ENCODE results near the gene ANKRD39. TPM values are rescaled to one million over a fixed set of nuclear protein-coding genes. Genes with fewer than 3 reads are reported as not detected.

ANKRD39 gene
- total and polyA plus RNA-seq, 2 donors (not counting 1 experiment from before 2014, with no cell fraction given): 14.8 to 19.3 TPM

DNA sequence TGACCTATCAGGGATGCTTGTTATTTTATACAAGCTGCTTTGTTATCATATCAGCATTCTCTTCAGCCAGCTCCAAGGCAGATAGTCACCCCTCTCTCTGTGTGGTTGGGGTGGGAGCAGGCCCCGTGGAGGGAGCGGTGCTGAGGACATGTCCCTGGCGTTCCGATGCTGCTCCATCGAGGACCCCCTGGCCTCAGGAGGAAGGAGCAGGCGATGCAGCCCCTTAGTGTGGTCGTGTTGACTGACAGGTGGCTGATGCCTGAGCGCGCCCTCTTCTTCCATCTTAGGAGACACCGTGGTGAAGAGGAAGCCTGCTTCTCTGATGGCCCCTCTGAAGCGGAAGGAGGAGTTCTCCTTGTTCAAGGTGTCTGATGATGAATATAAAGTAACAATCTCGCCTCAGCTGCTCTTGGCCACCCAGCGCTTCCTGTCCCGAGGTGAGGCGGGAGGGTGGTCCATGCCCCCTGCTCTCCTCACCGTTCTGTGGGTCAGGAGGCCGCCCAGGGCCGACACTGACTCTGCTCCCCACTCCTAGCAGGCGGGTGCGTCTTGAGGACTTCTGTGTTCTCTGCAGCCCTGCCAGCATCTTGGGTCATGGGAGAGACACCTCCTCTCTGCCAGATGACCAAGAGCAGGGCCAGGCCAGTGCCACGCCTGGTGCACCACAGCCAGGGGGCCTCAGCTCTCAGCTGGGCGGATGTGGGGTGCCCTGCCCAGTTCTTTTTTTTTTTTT lies 31.1 kb downstream of the ANKRD39 start:
- peaks cover 44% of the 10 kb centered on the region for H4K20me1 ChIP-seq (ENCODE audit: control insufficient read depth, insufficient read depth, low read length, poor library complexity, severe bottlenecking)
- no peaks in the 10 kb centered on the region for H3K27me3 ChIP-seq (replicated peaks in 1 of 4; ENCODE audit: control extremely low read depth in 1 of 4, control insufficient read depth in 3 of 4, insufficient read depth in 4 of 4, low read length in 3 of 4)
- TF ChIP-seq EZH2 (IDR thresholded peaks at IDR 0.05; ENCODE audit: borderline replicate concordance, insufficient read depth, low read depth, low read length, poor library complexity, severe bottlenecking): no peak
- TF ChIP-seq, protein P1, sequence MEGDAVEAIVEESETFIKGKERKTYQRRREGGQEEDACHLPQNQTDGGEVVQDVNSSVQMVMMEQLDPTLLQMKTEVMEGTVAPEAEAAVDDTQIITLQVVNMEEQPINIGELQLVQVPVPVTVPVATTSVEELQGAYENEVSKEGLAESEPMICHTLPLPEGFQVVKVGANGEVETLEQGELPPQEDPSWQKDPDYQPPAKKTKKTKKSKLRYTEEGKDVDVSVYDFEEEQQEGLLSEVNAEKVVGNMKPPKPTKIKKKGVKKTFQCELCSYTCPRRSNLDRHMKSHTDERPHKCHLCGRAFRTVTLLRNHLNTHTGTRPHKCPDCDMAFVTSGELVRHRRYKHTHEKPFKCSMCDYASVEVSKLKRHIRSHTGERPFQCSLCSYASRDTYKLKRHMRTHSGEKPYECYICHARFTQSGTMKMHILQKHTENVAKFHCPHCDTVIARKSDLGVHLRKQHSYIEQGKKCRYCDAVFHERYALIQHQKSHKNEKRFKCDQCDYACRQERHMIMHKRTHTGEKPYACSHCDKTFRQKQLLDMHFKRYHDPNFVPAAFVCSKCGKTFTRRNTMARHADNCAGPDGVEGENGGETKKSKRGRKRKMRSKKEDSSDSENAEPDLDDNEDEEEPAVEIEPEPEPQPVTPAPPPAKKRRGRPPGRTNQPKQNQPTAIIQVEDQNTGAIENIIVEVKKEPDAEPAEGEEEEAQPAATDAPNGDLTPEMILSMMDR (IDR thresholded peaks at IDR 0.05): no peak
- Mint-ChIP-seq H3K4me1 (peaks cover 5% of the 10 kb centered on the region), H3K9me3 (ENCODE audit: insufficient read depth) (no peaks in the 10 kb centered on the region), H3K4me3 (no peak overlapping the region), H3K27ac (no peak overlapping the region), H3K27me3 (no peaks in the 10 kb centered on the region)
- no peak overlapping the region for H3K4me3 ChIP-seq (ENCODE audit: control extremely low read depth in 1 of 5, extremely low read depth in 1 of 5, insufficient read depth in 1 of 5, low read depth in 2 of 5, low read length in 4 of 5)
- ChIA-PET CTCF (interaction anchor here (1.2 kb wide), 1 partner anchor 17 kb away, joined by 4 read pairs; no protein-coding TSS in a partner anchor), POLR2A (interaction anchor here (0.7 kb wide), 1 partner anchor 11 kb away, joined by 6 read pairs; the partner anchor contains the start of gene CNNM3)
- H3K36me3 ChIP-seq (replicated peaks in 1 of 2; ENCODE audit: control extremely low read depth in 1 of 2, control insufficient read depth in 1 of 2, extremely low read depth in 1 of 2, insufficient read depth in 2 of 2, low read length in 1 of 2): peaks cover 0 to 84% of the 10 kb centered on the region in 2 experiments
- H3K9me3 ChIP-seq (ENCODE audit: control extremely low read depth in 1 of 3, control insufficient read depth in 2 of 3, insufficient read depth in 1 of 3, low read length in 2 of 3): no peaks in the 10 kb centered on the region
- H3K4me1 ChIP-seq (ENCODE audit: control insufficient read depth in 2 of 2, insufficient read depth in 2 of 2, low read length in 2 of 2): no peaks in the 10 kb centered on the region
- DNase-seq (no peak), ATAC-seq (ENCODE audit: low read depth) (no peak)
- H3K9ac ChIP-seq (ENCODE audit: low read length): no peak overlapping the region
- peaks cover 17% of the 10 kb centered on the region for H3K79me2 ChIP-seq (ENCODE audit: control insufficient read depth, insufficient read depth, low read length)
- WGBS (ENCODE audit: insufficient coverage): 94% methylated on average over 18 of the region's 22 CpGs
- H3K4me2 ChIP-seq (replicated peaks; ENCODE audit: low read depth, low read length, poor library complexity, severe bottlenecking): no peak overlapping the region
- intact Hi-C loops (cut with micrococcal nuclease): no loop called here
- H3K27ac ChIP-seq (ENCODE audit: low read length in 2 of 2): no peak overlapping the region
- H2AFZ ChIP-seq (ENCODE audit: insufficient read depth, low read depth, low read length, poor library complexity, severe bottlenecking): no peak overlapping the region

DNA sequence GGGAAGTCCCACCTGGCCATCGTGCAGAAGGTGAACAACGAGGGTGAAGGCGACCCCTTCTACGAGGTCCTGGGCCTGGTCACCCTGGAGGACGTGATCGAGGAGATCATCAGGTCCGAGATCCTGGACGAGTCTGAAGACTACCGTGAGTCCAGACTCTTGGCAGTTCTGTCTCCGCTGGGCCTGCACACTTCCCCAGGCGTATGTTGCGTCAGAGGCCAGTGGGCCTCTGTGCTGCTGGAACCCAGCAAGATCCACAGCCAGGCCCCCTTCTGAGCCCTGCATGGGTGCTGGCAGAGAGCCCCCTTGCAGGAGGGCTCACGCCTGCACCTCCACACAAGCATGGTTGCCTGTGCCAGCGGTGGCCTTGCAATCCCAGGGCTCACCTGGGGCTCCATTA lies 32.8 kb downstream of the ANKRD39 start:
- ATAC-seq (ENCODE audit: low read depth) (no peak), DNase-seq (no peak)
- ChIA-PET CTCF (interaction anchor here (0.6 kb wide), 1 partner anchor 350 kb away, joined by 3 read pairs; no protein-coding TSS in a partner anchor), POLR2A (no interaction called here)
- Mint-ChIP-seq H3K27me3 (no peaks in the 10 kb centered on the region), H3K4me1 (peaks cover 21% of the 10 kb centered on the region), H3K4me3 (no peak overlapping the region), H3K9me3 (ENCODE audit: insufficient read depth) (no peaks in the 10 kb centered on the region), H3K27ac (peak overlapping the region; percentile 41)
- 97% methylated on average over 14 of the region's 14 CpGs for WGBS (ENCODE audit: insufficient coverage)
- Histone ChIP-seq H3K9me3 (ENCODE audit: control extremely low read depth in 1 of 3, control insufficient read depth in 2 of 3, insufficient read depth in 1 of 3, low read length in 2 of 3) (no peaks in the 10 kb centered on the region), H3K9ac (ENCODE audit: low read length) (no peak overlapping the region), H3K27me3 (replicated peaks in 1 of 4; ENCODE audit: control extremely low read depth in 1 of 4, control insufficient read depth in 3 of 4, insufficient read depth in 4 of 4, low read length in 3 of 4) (no peaks in the 10 kb centered on the region), H3K4me3 (ENCODE audit: control extremely low read depth in 1 of 5, extremely low read depth in 1 of 5, insufficient read depth in 1 of 5, low read depth in 2 of 5, low read length in 4 of 5) (no peak overlapping the region), H3K79me2 (ENCODE audit: control insufficient read depth, insufficient read depth, low read length) (peaks cover 34% of the 10 kb centered on the region), H3K27ac (ENCODE audit: low read length in 2 of 2) (no peak overlapping the region), H3K4me1 (ENCODE audit: control insufficient read depth in 2 of 2, insufficient read depth in 2 of 2, low read length in 2 of 2) (peaks cover 0 to 2% of the 10 kb centered on the region in 2 donors), H4K20me1 (ENCODE audit: control insufficient read depth, insufficient read depth, low read length, poor library complexity, severe bottlenecking) (peaks cover 60% of the 10 kb centered on the region), H3K36me3 (replicated peaks in 1 of 2; ENCODE audit: control extremely low read depth in 1 of 2, control insufficient read depth in 1 of 2, extremely low read depth in 1 of 2, insufficient read depth in 2 of 2, low read length in 1 of 2) (peaks cover 0 to 67% of the 10 kb centered on the region in 2 experiments), H3K4me2 (replicated peaks; ENCODE audit: low read depth, low read length, poor library complexity, severe bottlenecking) (no peak overlapping the region), H2AFZ (ENCODE audit: insufficient read depth, low read depth, low read length, poor library complexity, severe bottlenecking) (no peak overlapping the region)
- TF ChIP-seq, protein P1 (IDR thresholded peaks at IDR 0.05): no peak
- no peak for TF ChIP-seq EZH2 (IDR thresholded peaks at IDR 0.05; ENCODE audit: borderline replicate concordance, insufficient read depth, low read depth, low read length, poor library complexity, severe bottlenecking)
- intact Hi-C loops (cut with micrococcal nuclease): no loop called here

Data from B cell (primary cell).